ENCODE measurements around the gene RABAC1.
"Not testable (repeated sequence)": the region's sequence is repeated elsewhere in the genome, so short reads cannot be mapped to it uniquely, and the experiment has no call there.

RABAC1 gene

GRCh38 chr19:41993612-41994483 lies 34.7 kb upstream of the RABAC1 start, which contains the start of gene ATP1A3:
ATP1A3 (minus strand) TSS chr19:41994230; CDS start chr19:41994076, 154 bp downstream.
- Histone ChIP-seq H4K20me1 (peaks cover 0 to 42% (median 13%) of the 10 kb centered on the region in 11 experiments; a peak in 14 of 22 replicates), H3K4me3 (peak within 1 kb of the TSS; percentile 52 to 85 (median 76)), H3K36me3 (peaks cover 0 to 13% (median 10%) of the 10 kb centered on the region in 11 experiments; a peak in 13 of 22 replicates), H3K27me3 (peaks cover 0 to 17% (median 0%) of the 10 kb centered on the region in 11 experiments; a peak in 7 of 22 replicates), H3K9ac (peak within 1 kb of the TSS; percentile 55 to 84 (median 78); a peak in 21 of 22 replicates), H3K4me1 (peaks cover 15 to 57% (median 52%) of the 10 kb centered on the region in 10 experiments), H3K9me3 (replicated peaks in 1 of 11) (no peaks in the 10 kb centered on the region), H3K4me2 (peak within 1 kb of the TSS; percentile 90 to 99 (median 97)), H3K27ac (peak within 1 kb of the TSS in 8 of 11 experiments; percentile 61 to 76 (median 72); a peak in 16 of 22 replicates)
- no peak for TF ChIP-seq Cebpa-rat (IDR thresholded peaks at IDR 0.05)

DNA sequence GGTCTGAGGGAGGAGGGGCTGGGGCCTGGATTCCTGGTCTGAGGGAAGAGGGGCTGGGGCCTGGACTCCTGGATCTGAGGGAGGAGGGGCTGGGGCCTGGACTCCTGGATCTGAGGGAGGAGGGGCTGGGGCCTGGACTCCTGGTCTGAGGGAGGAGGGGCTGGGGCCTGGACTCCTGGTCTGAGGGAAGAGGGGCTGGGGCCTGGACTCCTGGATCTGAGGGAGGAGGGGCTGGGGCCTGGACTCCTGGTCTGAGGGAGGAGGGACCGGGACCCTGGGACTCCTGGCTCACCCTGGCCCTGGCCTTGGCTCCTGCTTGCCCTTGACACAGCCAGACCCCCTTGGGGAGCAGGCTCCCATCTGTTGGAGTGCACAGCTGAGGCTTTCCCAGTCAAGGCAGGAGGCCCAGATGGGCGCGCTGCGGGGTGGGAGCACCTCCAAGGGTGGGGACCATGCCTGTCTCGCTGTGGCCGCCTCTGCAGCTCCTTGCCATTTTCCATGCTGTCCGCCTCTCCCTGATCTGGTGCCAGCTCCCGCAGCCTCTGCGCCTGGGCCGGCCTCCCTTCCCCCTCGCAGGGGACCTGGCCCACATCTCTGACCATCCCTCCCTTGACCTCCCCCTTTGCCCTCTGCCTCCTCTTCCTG lies 32.9 kb upstream of the RABAC1 start:
- Histone ChIP-seq H3K27ac (peak overlapping the region in 1 of 11 experiments; percentile 7; a peak in 2 of 22 replicates), H4K20me1 (peaks cover 0 to 47% (median 12%) of the 10 kb centered on the region in 11 experiments; a peak in 13 of 22 replicates), H3K9ac (peak overlapping the region in 4 of 11 experiments; percentile 23 to 60 (median 38); a peak in 4 of 22 replicates), H3K36me3 (peaks cover 0 to 31% (median 28%) of the 10 kb centered on the region in 11 experiments; a peak in 16 of 22 replicates), H3K4me2 (peak overlapping the region in 8 of 11 experiments; percentile 23 to 69 (median 58); a peak in 14 of 22 replicates), H3K4me3 (peak overlapping the region in 1 of 10 experiments; percentile 14; a peak in 1 of 20 replicates), H3K4me1 (peaks cover 7 to 41% (median 39%) of the 10 kb centered on the region in 10 experiments)
- not testable (repeated sequence) for H3K27me3 ChIP-seq; H3K9me3 ChIP-seq (replicated peaks in 1 of 11)

- peaks cover 0 to 41% (median 38%) of the 10 kb centered on the region in 11 experiments; a peak in 16 of 22 replicates for H3K36me3 ChIP-seq
- no peak for TF ChIP-seq Cebpa-rat (IDR thresholded peaks at IDR 0.05)
- no peaks in the 10 kb centered on the region for H3K27me3 ChIP-seq
- no peak overlapping the region for H3K4me2 ChIP-seq
- peaks cover 7 to 31% (median 28%) of the 10 kb centered on the region in 10 experiments; a peak in 19 of 20 replicates for H3K4me1 ChIP-seq
- H3K9me3 ChIP-seq (replicated peaks in 1 of 11) = no peaks in the 10 kb centered on the region
- H3K4me3 ChIP-seq = no peak overlapping the region
- H3K27ac ChIP-seq = no peak overlapping the region
- H3K9ac ChIP-seq = peak overlapping the region in 2 of 11 experiments; percentile 13 to 31; a peak in 2 of 22 replicates
- peaks cover 0 to 38% (median 12%) of the 10 kb centered on the region in 11 experiments; a peak in 11 of 22 replicates for H4K20me1 ChIP-seq
Measured at GRCh38 chr19:41991025-41991424, 31.9 kb upstream of the RABAC1 start.

DNA sequence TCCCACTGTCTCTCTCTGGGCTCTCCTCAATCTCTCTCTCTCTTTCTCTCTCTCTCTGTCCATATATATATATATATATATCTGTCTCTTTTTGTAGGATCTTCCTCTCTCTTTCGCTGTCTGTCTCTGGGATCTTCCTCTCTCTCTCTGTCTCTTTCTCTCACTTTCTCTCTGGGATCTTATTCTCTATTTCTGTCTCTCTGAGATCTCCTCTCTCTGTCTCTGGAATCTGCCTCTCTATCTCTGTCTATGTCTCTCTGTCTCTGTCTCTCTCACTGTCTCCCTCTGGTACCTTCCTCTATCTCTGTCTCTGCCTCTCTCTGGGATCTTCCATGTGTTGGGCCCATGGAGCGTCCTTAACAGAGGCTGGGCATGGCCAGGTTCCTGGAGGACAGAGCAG lies 31.5 kb upstream of the RABAC1 start:
- H3K27me3 ChIP-seq = no peaks in the 10 kb centered on the region
- H3K4me3 ChIP-seq = no peak overlapping the region
- H4K20me1 ChIP-seq = peaks cover 0 to 39% (median 11%) of the 10 kb centered on the region in 11 experiments; a peak in 10 of 22 replicates
- H3K9me3 ChIP-seq (replicated peaks in 1 of 11) = no peaks in the 10 kb centered on the region
- peaks cover 7 to 27% (median 24%) of the 10 kb centered on the region in 10 experiments; a peak in 19 of 20 replicates for H3K4me1 ChIP-seq
- 0 out of 22 replicates have a peak overlapping the region, but pooled peaks of 2 of the 11 experiments have one; percentile 13 to 31 for H3K9ac ChIP-seq
- no peak for TF ChIP-seq Cebpa-rat (IDR thresholded peaks at IDR 0.05)
- H3K27ac ChIP-seq = no peak overlapping the region
- H3K4me2 ChIP-seq = no peak overlapping the region
- peaks cover 0 to 45% (median 43%) of the 10 kb centered on the region in 11 experiments; a peak in 16 of 22 replicates for H3K36me3 ChIP-seq

- Histone ChIP-seq H3K4me1 (peaks cover 7 to 21% (median 18%) of the 10 kb centered on the region in 10 experiments; a peak in 19 of 20 replicates), H3K4me2 (no peak overlapping the region), H3K27ac (no peak overlapping the region), H3K4me3 (no peak overlapping the region), H3K27me3 (no peaks in the 10 kb centered on the region), H3K9ac (0 out of 22 replicates have a peak overlapping the region, but pooled peaks of 1 of the 11 experiments have one; percentile 2), H4K20me1 (peaks cover 0 to 45% (median 9%) of the 10 kb centered on the region in 11 experiments; a peak in 10 of 22 replicates), H3K9me3 (replicated peaks in 1 of 11) (no peaks in the 10 kb centered on the region), H3K36me3 (peaks cover 0 to 51% (median 48%) of the 10 kb centered on the region in 11 experiments; a peak in 17 of 22 replicates)
- TF ChIP-seq Cebpa-rat (IDR thresholded peaks at IDR 0.05) = no peak
Measured at GRCh38 chr19:41990028-41990427, 30.9 kb upstream of the RABAC1 start.

GRCh38 chr19:41988947-41989346 lies 29.8 kb upstream of the RABAC1 start:
- Histone ChIP-seq H3K36me3 (peaks cover 0 to 61% (median 55%) of the 10 kb centered on the region in 11 experiments; a peak in 17 of 22 replicates), H3K9ac (no peak overlapping the region), H3K27me3 (no peaks in the 10 kb centered on the region), H3K4me3 (no peak overlapping the region), H3K27ac (no peak overlapping the region), H3K4me2 (no peak overlapping the region), H3K4me1 (peaks cover 7 to 15% (median 12%) of the 10 kb centered on the region in 10 experiments; a peak in 19 of 20 replicates), H4K20me1 (peaks cover 0 to 51% (median 9%) of the 10 kb centered on the region in 11 experiments; a peak in 10 of 22 replicates), H3K9me3 (replicated peaks in 1 of 11) (no peaks in the 10 kb centered on the region)
- TF ChIP-seq Cebpa-rat (IDR thresholded peaks at IDR 0.05) = no peak

- Histone ChIP-seq H3K36me3 (peaks cover 0 to 76% (median 61%) of the 10 kb centered on the region in 11 experiments; a peak in 17 of 22 replicates), H3K4me3 (no peak overlapping the region), H3K4me2 (no peak overlapping the region), H3K27ac (no peak overlapping the region), H4K20me1 (peaks cover 0 to 48% (median 6%) of the 10 kb centered on the region in 11 experiments; a peak in 10 of 22 replicates), H3K4me1 (peaks cover 0 to 5% (median 3%) of the 10 kb centered on the region in 10 experiments; a peak in 15 of 20 replicates), H3K9ac (no peak overlapping the region), H3K9me3 (replicated peaks in 1 of 11) (no peaks in the 10 kb centered on the region), H3K27me3 (no peaks in the 10 kb centered on the region)
- no peak for TF ChIP-seq Cebpa-rat (IDR thresholded peaks at IDR 0.05)
Measured at GRCh38 chr19:41987141-41987860, 28.2 kb upstream of the RABAC1 start.

DNA sequence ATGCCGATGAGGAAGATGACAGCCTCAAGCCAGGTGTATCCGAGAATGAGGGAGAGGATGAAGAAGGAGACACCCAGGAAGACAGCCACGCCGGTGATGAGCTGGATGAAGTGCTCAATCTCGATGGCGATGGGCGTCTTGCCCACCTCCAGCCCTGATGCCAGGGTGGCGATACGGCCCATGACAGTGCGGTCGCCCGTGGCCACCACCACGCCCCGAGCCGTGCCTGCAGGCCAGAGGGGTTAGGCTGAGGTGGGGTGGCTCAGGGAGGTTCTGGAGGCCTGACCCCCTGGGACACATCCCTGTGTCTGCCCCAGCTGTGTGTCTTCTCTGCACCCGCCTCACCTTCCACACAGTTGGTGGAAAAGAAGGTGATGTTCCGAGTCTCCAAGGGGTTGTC lies 25.8 kb upstream of the RABAC1 start:
- Histone ChIP-seq H3K4me3 (no peak overlapping the region), H3K9ac (no peak overlapping the region), H3K9me3 (replicated peaks in 1 of 11) (no peaks in the 10 kb centered on the region), H3K4me1 (no peaks in the 10 kb centered on the region), H4K20me1 (peaks cover 0 to 41% (median 0%) of the 10 kb centered on the region in 11 experiments; a peak in 7 of 22 replicates), H3K4me2 (no peak overlapping the region), H3K36me3 (peaks cover 0 to 98% (median 80%) of the 10 kb centered on the region in 11 experiments; a peak in 17 of 22 replicates), H3K27me3 (no peaks in the 10 kb centered on the region), H3K27ac (no peak overlapping the region)
- TF ChIP-seq Cebpa-rat (IDR thresholded peaks at IDR 0.05) = no peak

Measured in BLaER1 treated with 17β-estradiol and CSF1 and Interleukin-3, amounts not matched to agents 10 nM and 100 nM (cell line).